ENCODE data around the gene IFITM5.

The IFITM5 gene

GRCh38 chr11:280706-281485 is 18.4 kb downstream of the IFITM5 start:
- POLR2A ChIA-PET, result no interaction called here
- CTCF ChIA-PET, result interaction anchor here (4.0 kb wide), 1 partner anchor 30 kb away, joined by 11 read pairs; no protein-coding TSS in a partner anchor
- TF ChIP-seq CTCF (IDR thresholded peaks at IDR 0.05; ENCODE audit: control extremely low read depth, extremely low read depth, low read depth, missing control alignments), result no peak
- no peak for DNase-seq (ENCODE audit: extremely low spot score)

- DNase-seq (ENCODE audit: extremely low spot score), result no peak
- ChIA-PET CTCF (interaction anchor here (4.0 kb wide), 1 partner anchor 29 kb away, joined by 11 read pairs; no protein-coding TSS in a partner anchor), POLR2A (no interaction called here)
- no peak for TF ChIP-seq CTCF (IDR thresholded peaks at IDR 0.05; ENCODE audit: control extremely low read depth, extremely low read depth, low read depth, missing control alignments)
Observed at GRCh38 chr11:279966-280705, 19.2 kb downstream of the IFITM5 start.

GRCh38 chr11:279040-279965 is 20.0 kb downstream of the IFITM5 start:
- TF ChIP-seq CTCF (IDR thresholded peaks at IDR 0.05; ENCODE audit: control extremely low read depth, extremely low read depth, low read depth, missing control alignments), result no peak
- ChIA-PET CTCF (interaction anchor here (1.0 to 4.0 kb wide), 3 partner anchors 11 to 28 kb away, joined by 3 to 11 read pairs (median 3); no protein-coding TSS in a partner anchor), POLR2A (interaction anchor here (0.6 kb wide), 1 partner anchor 244 kb away, joined by 6 read pairs; no protein-coding TSS in a partner anchor)
- no peak for DNase-seq (ENCODE audit: extremely low spot score)

- ChIA-PET POLR2A (no interaction called here), CTCF (interaction anchor here (0.8 to 4.0 kb wide), 5 partner anchors 9 to 65 kb away, joined by 3 to 11 read pairs (median 3); no protein-coding TSS in a partner anchor)
- no peak for TF ChIP-seq CTCF (IDR thresholded peaks at IDR 0.05; ENCODE audit: control extremely low read depth, extremely low read depth, low read depth, missing control alignments)
- DNase-seq (ENCODE audit: extremely low spot score), result no peak
Observed at GRCh38 chr11:278001-278951, 21.1 kb downstream of the IFITM5 start, which contains the start of gene NLRP6. NLRP6 (plus strand) TSS chr11:278407; CDS start chr11:278570, 163 bp downstream.

- POLR2A ChIA-PET, result no interaction called here
- no peak for TF ChIP-seq CTCF (IDR thresholded peaks at IDR 0.05; ENCODE audit: control extremely low read depth, extremely low read depth, low read depth, missing control alignments)
- CTCF ChIA-PET, result interaction anchor here (1.0 to 2.6 kb wide), 3 partner anchors 25 to 28 kb away, joined by 3 to 14 read pairs (median 3); no protein-coding TSS in a partner anchor
- no peak for DNase-seq (ENCODE audit: extremely low spot score)
Observed at GRCh38 chr11:276219-276618, 23.1 kb downstream of the IFITM5 start.
